Small intestine (tissue), 7 donors: ENCODE data around the gene GALNT12. TPM values are rescaled to one million over a fixed set of nuclear protein-coding genes. Genes with fewer than 3 reads are reported as not detected.

Experiments used
- DNase-seq, 2 donors: peaks; one replicate each; pipeline versions ENCODE4 v3.0.0 to v3.0.0-alpha.2; 2013
- FAIRE-seq: peaks from 2 replicates; lab custom pipeline; 2012; peaks lifted over from hg19 to GRCh38; lab: Jason Lieb, UNC
- H3K27ac ChIP-seq, 3 donors: one replicate each; pipeline ENCODE4 v1.5.1; 2013; ENCODE audit warnings: low read length in 2 of 3, mild to moderate bottlenecking in 2 of 3, control low read depth in 1 of 3, inconsistent platforms in 1 of 3, low read depth in 1 of 3, moderate library complexity in 1 of 3
- H3K27me3 ChIP-seq, 3 donors: one replicate each; pipeline ENCODE4 v1.6.1; 2013; ENCODE audit warnings: low read length in 3 of 3, inconsistent platforms in 1 of 3; ENCODE audit not compliant: control insufficient read depth in 3 of 3, insufficient read depth in 3 of 3
- H3K36me3 ChIP-seq, 3 donors: one replicate each; pipeline ENCODE4 v1.6.1; 2013; ENCODE audit warnings: low read length in 3 of 3, inconsistent platforms in 1 of 3, low read depth in 1 of 3, mild to moderate bottlenecking in 1 of 3, moderate library complexity in 1 of 3; ENCODE audit not compliant: control insufficient read depth in 3 of 3, insufficient read depth in 2 of 3
- H3K4me1 ChIP-seq, 3 donors: one replicate each; pipeline ENCODE4 v1.6.1; 2013; ENCODE audit warnings: low read length in 2 of 3, inconsistent platforms in 1 of 3, low read depth in 1 of 3, mild to moderate bottlenecking in 1 of 3, moderate library complexity in 1 of 3; ENCODE audit not compliant: control insufficient read depth in 3 of 3, insufficient read depth in 2 of 3
- H3K4me3 ChIP-seq, 3 donors: one replicate each; pipeline ENCODE4 v1.5.1; 2013; ENCODE audit warnings: low read length in 3 of 3, control low read depth in 1 of 3, inconsistent platforms in 1 of 3, low read depth in 1 of 3, mild to moderate bottlenecking in 1 of 3, moderate library complexity in 1 of 3
- H3K9me3 ChIP-seq, 2 donors: one replicate each; pipeline ENCODE4 v1.6.1; 2013; ENCODE audit warnings: low read depth in 1 of 2, low read length in 1 of 2; ENCODE audit not compliant: control insufficient read depth in 2 of 2, insufficient read depth in 1 of 2
- WGBS, 3 donors: extraction: QIAGEN DNeasy Blood & Tissue Kit; methylation state at CpG; one replicate each; pipeline ENCODE4 v1.1.7; 2013; 5-methylcytosine and 5-hydroxymethylcytosine counted together
- polyA plus RNA-seq, 4 donors: library from polyadenylated mRNA; stranded (reverse) in 3 of 4; unstranded in 1 of 4; fragments of 200-250 nt in 3 of 4; fragments of 120-200 nt in 1 of 4; gene quantifications; one replicate each; pipeline versions ENCODE4 v1.2.1 to v1.2.3, GENCODE V29; 2013
- donor health status: healthy with polysubstance abuse.
- donor health status: control.
- donor health status: control.
- donor health status: Bipolar disorder and iron deficiency.
- donor health status: healthy.

Gene GALNT12
- polyA plus RNA-seq, 4 donors, result 7.8 to 47.1 (median 17.7) TPM

GRCh38 chr9:98867103-98867428, 59.6 kb downstream of the GALNT12 start:
- Histone ChIP-seq H3K36me3 (no peaks in the 10 kb centered on the region), H3K9me3 (peaks cover 0 to 4% of the 10 kb centered on the region in 2 donors), H3K27ac (peak overlapping the region in 1 of 3 donors; percentile 51), H3K27me3 (no peaks in the 10 kb centered on the region), H3K4me3 (no peak overlapping the region), H3K4me1 (no peaks in the 10 kb centered on the region)
- FAIRE-seq, result no peak
- whole genome bisulfite sequencing, 3 donors, result 33 to 72% (median 46%) methylated on average over 1 of the region's 1 CpG
- no peak for DNase-seq

GRCh38 chr9:98867429-98868168, 60.1 kb downstream of the GALNT12 start:
- DNase-seq (peak in 1 of 2 donors; percentile 11), FAIRE-seq (no peak)
- WGBS, 3 donors, result 47 to 68% (median 55%) methylated on average over 4 of the region's 4 CpGs
- Histone ChIP-seq H3K27me3 (no peaks in the 10 kb centered on the region), H3K4me3 (no peak overlapping the region), H3K4me1 (no peaks in the 10 kb centered on the region), H3K27ac (peak overlapping the region in 1 of 3 donors; percentile 11), H3K9me3 (peaks cover 0 to 4% of the 10 kb centered on the region in 2 donors), H3K36me3 (no peaks in the 10 kb centered on the region)

- FAIRE-seq (no peak), DNase-seq (no peak)
- Histone ChIP-seq H3K9me3 (peaks cover 0 to 4% of the 10 kb centered on the region in 2 donors), H3K4me3 (no peak overlapping the region), H3K27me3 (no peaks in the 10 kb centered on the region), H3K36me3 (no peaks in the 10 kb centered on the region), H3K27ac (no peak overlapping the region), H3K4me1 (no peaks in the 10 kb centered on the region)
- WGBS, 3 donors, result 88 to 93% (median 91%) methylated on average over 8 of the region's 8 CpGs
These were observed 61.7 kb downstream of the GALNT12 start for GRCh38 chr9:98869078-98869745.

GRCh38 chr9:98869866-98870265, 62.4 kb downstream of the GALNT12 start:
- Histone ChIP-seq H3K9me3 (peaks cover 0 to 4% of the 10 kb centered on the region in 2 donors), H3K27ac (no peak overlapping the region), H3K4me1 (no peaks in the 10 kb centered on the region), H3K27me3 (no peaks in the 10 kb centered on the region), H3K36me3 (no peaks in the 10 kb centered on the region), H3K4me3 (no peak overlapping the region)
- no peak for FAIRE-seq
- no peak for DNase-seq
- WGBS, 3 donors, result 76 to 85% (median 80%) methylated on average over 3 of the region's 3 CpGs

- peaks cover 0 to 4% of the 10 kb centered on the region in 2 donors for H3K9me3 ChIP-seq
- DNase-seq, result no peak
- no peaks in the 10 kb centered on the region for H3K4me1 ChIP-seq
- no peak overlapping the region for H3K4me3 ChIP-seq
- no peak overlapping the region for H3K27ac ChIP-seq
- H3K27me3 ChIP-seq, result no peaks in the 10 kb centered on the region
- no peaks in the 10 kb centered on the region for H3K36me3 ChIP-seq
- WGBS, 3 donors, result 67 to 69% (median 68%) methylated on average over 5 of the region's 5 CpGs
- no peak for FAIRE-seq
These were observed 63.5 kb downstream of the GALNT12 start for GRCh38 chr9:98870782-98871557.

- FAIRE-seq, result no peak
- WGBS, 3 donors, result 72 to 85% (median 81%) methylated on average over 9 of the region's 9 CpGs
These were observed 64.1 kb downstream of the GALNT12 start for GRCh38 chr9:98871558-98872065.

GRCh38 chr9:98873526-98873925, 66.1 kb downstream of the GALNT12 start:
- Histone ChIP-seq H3K4me3 (no peak overlapping the region), H3K36me3 (no peaks in the 10 kb centered on the region), H3K27me3 (no peaks in the 10 kb centered on the region), H3K9me3 (peaks cover 0 to 4% of the 10 kb centered on the region in 2 donors), H3K27ac (no peak overlapping the region), H3K4me1 (no peaks in the 10 kb centered on the region)
- FAIRE-seq (no peak), DNase-seq (no peak)
- WGBS, 3 donors, result 83 to 100% (median 90%) methylated on average over 2 of the region's 2 CpGs

More at GRCh38 chr9:98871558-98872065, 64.1 kb downstream of the GALNT12 start:
- no peak overlapping the region for H3K4me3 ChIP-seq
- H3K27ac ChIP-seq, result no peak overlapping the region
- no peak for DNase-seq
- H3K36me3 ChIP-seq, result no peaks in the 10 kb centered on the region
- no peaks in the 10 kb centered on the region for H3K27me3 ChIP-seq
- peaks cover 0 to 4% of the 10 kb centered on the region in 2 donors for H3K9me3 ChIP-seq
- no peaks in the 10 kb centered on the region for H3K4me1 ChIP-seq

GRCh38 chr9:98873951-98874371, 66.5 kb downstream of the GALNT12 start:
- H3K27me3 ChIP-seq, result no peaks in the 10 kb centered on the region
- peaks cover 0 to 3% of the 10 kb centered on the region in 2 donors for H3K9me3 ChIP-seq
- no peak for DNase-seq
- no peak overlapping the region for H3K27ac ChIP-seq
- H3K4me3 ChIP-seq, result no peak overlapping the region
- WGBS, 3 donors, result 56 to 77% (median 73%) methylated on average over 3 of the region's 3 CpGs
- no peaks in the 10 kb centered on the region for H3K36me3 ChIP-seq
- FAIRE-seq, result no peak
- no peaks in the 10 kb centered on the region for H3K4me1 ChIP-seq
